GM12878 (cell line): ENCODE results near the gene FAM110C. TPM values are rescaled to one million over a fixed set of nuclear protein-coding genes. Genes with fewer than 3 reads are reported as not detected.

Source experiments
- ATAC-seq: fragments of 200-7000 bp; cut with Tn5 transposase; 3 replicates; pipeline ENCODE4 v1.9.1; 2020; ENCODE audit warnings: mild to moderate bottlenecking, moderate library complexity
- BruUV-seq: library from RNA; stranded (reverse); fragments of 400-500 nt; replicated peaks from 2 replicates; lab custom pipeline; 2021; lab: Mats Ljungman, UMichigan
- CTCF ChIA-PET: fragments of 300-600 bp; sonication (Branson Sonifier 250); formaldehyde crosslinking; extraction: SDS; loops from one replicate; lab custom pipeline; 2021; ENCODE audit warnings: inconsistent platforms; lab: Yijun Ruan, JAX
- POLR2A ChIA-PET: fragments of 350-600 bp; formaldehyde crosslinking; extraction: SDS; loops from one replicate; lab custom pipeline; 2021; ENCODE audit warnings: inconsistent platforms; lab: Charles Lee
- RAD21 ChIA-PET: fragments of 300-600 bp; sonication (Branson Sonifier 250); formaldehyde crosslinking; loops from one replicate; lab custom pipeline; 2023; ENCODE audit warnings: antibody characterized with exemption; ENCODE audit not compliant: unreplicated experiment; lab: Charles Lee
- SMC1A ChIA-PET: fragments of 300-600 bp; sonication (Branson Sonifier 250); formaldehyde crosslinking; loops from one replicate; lab custom pipeline; 2023; ENCODE audit not compliant: unreplicated experiment, uncharacterized antibody; lab: Charles Lee
- DNase-seq: peaks from one replicate; pipeline ENCODE4 v3.0.0-alpha.2; 2011; ENCODE audit warnings: low read depth, low spot score
- FAIRE-seq: peaks from 3 replicates; lab custom pipeline; 2011; peaks lifted over from hg19 to GRCh38; lab: Jason Lieb, UNC
- H2AFZ ChIP-seq: 2 replicates; pipeline ENCODE4 v1.6.0; 2011; ENCODE audit warnings: low read depth, low read length, control low read depth; ENCODE audit not compliant: control insufficient read depth
- H3K27ac ChIP-seq: 2 replicates; pipeline ENCODE4 v1.5.1; 2011; ENCODE audit warnings: control low read depth; ENCODE audit not compliant: control insufficient read depth, insufficient read depth
- H3K27me3 ChIP-seq, 2 experiments: replicated peaks in 1 of 2; 2 replicates each; pipeline versions ENCODE4 v1.6.0 to v1.6.1; 2011; ENCODE audit warnings: low read length in 1 of 2; ENCODE audit not compliant: control insufficient read depth in 2 of 2, insufficient read depth in 2 of 2
- H3K36me3 ChIP-seq, 2 experiments: 2 replicates each; pipeline ENCODE4 v1.5.1; 2011; ENCODE audit warnings: low read length in 1 of 2; ENCODE audit not compliant: control insufficient read depth in 2 of 2, insufficient read depth in 2 of 2
- H3K4me1 ChIP-seq: 2 replicates; pipeline ENCODE4 v1.6.1; 2011; ENCODE audit warnings: mild to moderate bottlenecking, low read length, moderate library complexity, mixed read lengths; ENCODE audit not compliant: control insufficient read depth, insufficient read depth
- H3K4me2 ChIP-seq: 2 replicates; pipeline ENCODE4 v1.6.0; 2011; ENCODE audit warnings: control low read depth; ENCODE audit not compliant: control insufficient read depth, insufficient read depth
- H3K4me3 ChIP-seq: fragments of 200-600 bp; sonication (generic); 2 replicates; pipeline ENCODE4 v1.5.1; 2016
- H3K79me2 ChIP-seq: 2 replicates; pipeline ENCODE4 v1.6.0; 2011; ENCODE audit warnings: low read length; ENCODE audit not compliant: control insufficient read depth, insufficient read depth
- H3K9ac ChIP-seq: 2 replicates; pipeline ENCODE4 v1.8.0; 2011; ENCODE audit warnings: low read length, control low read depth, mixed read lengths; ENCODE audit not compliant: control insufficient read depth, insufficient read depth
- H3K9me3 ChIP-seq: replicated peaks from 3 replicates; pipeline ENCODE4 v1.5.1; 2011; ENCODE audit warnings: mild to moderate bottlenecking, low read length; ENCODE audit not compliant: control insufficient read depth, insufficient read depth
- H4K20me1 ChIP-seq: 2 replicates; pipeline ENCODE4 v1.6.0; 2011; ENCODE audit not compliant: control insufficient read depth, insufficient read depth
- CREM ChIP-seq: IDR thresholded peaks from 2 replicates; pipeline ENCODE4 v1.6.1; 2014; ENCODE audit warnings: antibody characterized with exemption, low read depth
- RCOR1 ChIP-seq: conservative IDR thresholded peaks from 2 replicates; pipeline ENCODE4 v1.6.1; 2012; ENCODE audit warnings: low read depth, low read length, improper control_type of control experiment
- TCF3 ChIP-seq: IDR thresholded peaks from 2 replicates; pipeline ENCODE4 v1.6.1; 2012; ENCODE audit warnings: low read depth, mild to moderate bottlenecking, low read length, borderline replicate concordance; ENCODE audit not compliant: insufficient read depth
- WGBS: methylation state at CpG from one replicate; pipeline ENCODE4 v1.1.6; 2016; ENCODE audit warnings: low lambda C conversion rate; ENCODE audit not compliant: insufficient replicate concordance, insufficient coverage; ENCODE audit errors: missing lambda C conversion rate; 5-methylcytosine and 5-hydroxymethylcytosine counted together
- in situ Hi-C: fragments of 300-500 bp; cut with MboI; formaldehyde crosslinking; loops from 9 replicates; pipeline ENCODE4 v1.14.3; 2018; ENCODE audit warnings: mixed read lengths
- intact Hi-C: fragments of 100-400 bp; cut with micrococcal nuclease; formaldehyde crosslinking; loops from one replicate; pipeline ENCODE4 v1.14.2; 2022; ENCODE audit not compliant: unreplicated experiment
- polyA plus RNA-seq, 11 experiments: library from polyadenylated mRNA; depleted of rRNA in 4 of 11; unstranded in 6 of 11; stranded (reverse) in 5 of 11; fragments of >200 nt; fragmentation: Nextera tagmentation in 4 of 11; fragmentation: Illumina TruSeq in 1 of 11; extraction: Ambion mirVana in 4 of 11; extraction: Trizol in 1 of 11; gene quantifications; 1 replicate in 1 of 11; 2 replicates in 10 of 11; pipeline versions ENCODE4 v1.2.1 to v1.2.3, GENCODE V29; 2011 to 2016; ENCODE audit warnings: inconsistent platforms in 2 of 11, missing spikeins in 2 of 11, low read depth in 1 of 11
- total RNA-seq, 4 experiments: library from RNA; depleted of rRNA in 3 of 4; stranded (reverse); fragments of >200 nt in 3 of 4; fragmentation: Illumina TruSeq in 1 of 4; extraction: Trizol in 1 of 4; gene quantifications; 2 replicates each; pipeline versions ENCODE4 v1.2.1 to v1.2.3, GENCODE V29; 2013 to 2021
- TF ChIP-seq, protein P1 (sequence below): fragments of 450-650 bp; IDR thresholded peaks from 2 replicates; pipeline ENCODE4 v1.6.1; 2017; ENCODE audit warnings: antibody characterized with exemption, mild to moderate bottlenecking, moderate library complexity
- TF ChIP-seq, protein P2 (sequence below): IDR thresholded peaks from 2 replicates; pipeline ENCODE4 v1.6.1; 2011; ENCODE audit warnings: mild to moderate bottlenecking, low read depth, low read length, moderate library complexity; ENCODE audit not compliant: insufficient replicate concordance

The FAM110C gene
- total and polyA plus RNA-seq, 10 of the 15 experiments (the other 5 are each of a cell fraction or from before 2014, with no cell fraction given) = not detected

- no peak overlapping the region for H3K27ac ChIP-seq
- H2AFZ ChIP-seq = no peak overlapping the region
- ATAC-seq (no peak), FAIRE-seq (no peak), DNase-seq (no peak)
- TF ChIP-seq TCF3 = no peak
- no peak for TF ChIP-seq RCOR1
- TF ChIP-seq, protein P1, sequence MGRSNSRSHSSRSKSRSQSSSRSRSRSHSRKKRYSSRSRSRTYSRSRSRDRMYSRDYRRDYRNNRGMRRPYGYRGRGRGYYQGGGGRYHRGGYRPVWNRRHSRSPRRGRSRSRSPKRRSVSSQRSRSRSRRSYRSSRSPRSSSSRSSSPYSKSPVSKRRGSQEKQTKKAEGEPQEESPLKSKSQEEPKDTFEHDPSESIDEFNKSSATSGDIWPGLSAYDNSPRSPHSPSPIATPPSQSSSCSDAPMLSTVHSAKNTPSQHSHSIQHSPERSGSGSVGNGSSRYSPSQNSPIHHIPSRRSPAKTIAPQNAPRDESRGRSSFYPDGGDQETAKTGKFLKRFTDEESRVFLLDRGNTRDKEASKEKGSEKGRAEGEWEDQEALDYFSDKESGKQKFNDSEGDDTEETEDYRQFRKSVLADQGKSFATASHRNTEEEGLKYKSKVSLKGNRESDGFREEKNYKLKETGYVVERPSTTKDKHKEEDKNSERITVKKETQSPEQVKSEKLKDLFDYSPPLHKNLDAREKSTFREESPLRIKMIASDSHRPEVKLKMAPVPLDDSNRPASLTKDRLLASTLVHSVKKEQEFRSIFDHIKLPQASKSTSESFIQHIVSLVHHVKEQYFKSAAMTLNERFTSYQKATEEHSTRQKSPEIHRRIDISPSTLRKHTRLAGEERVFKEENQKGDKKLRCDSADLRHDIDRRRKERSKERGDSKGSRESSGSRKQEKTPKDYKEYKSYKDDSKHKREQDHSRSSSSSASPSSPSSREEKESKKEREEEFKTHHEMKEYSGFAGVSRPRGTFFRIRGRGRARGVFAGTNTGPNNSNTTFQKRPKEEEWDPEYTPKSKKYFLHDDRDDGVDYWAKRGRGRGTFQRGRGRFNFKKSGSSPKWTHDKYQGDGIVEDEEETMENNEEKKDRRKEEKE = no peak
- TF ChIP-seq, protein P2, sequence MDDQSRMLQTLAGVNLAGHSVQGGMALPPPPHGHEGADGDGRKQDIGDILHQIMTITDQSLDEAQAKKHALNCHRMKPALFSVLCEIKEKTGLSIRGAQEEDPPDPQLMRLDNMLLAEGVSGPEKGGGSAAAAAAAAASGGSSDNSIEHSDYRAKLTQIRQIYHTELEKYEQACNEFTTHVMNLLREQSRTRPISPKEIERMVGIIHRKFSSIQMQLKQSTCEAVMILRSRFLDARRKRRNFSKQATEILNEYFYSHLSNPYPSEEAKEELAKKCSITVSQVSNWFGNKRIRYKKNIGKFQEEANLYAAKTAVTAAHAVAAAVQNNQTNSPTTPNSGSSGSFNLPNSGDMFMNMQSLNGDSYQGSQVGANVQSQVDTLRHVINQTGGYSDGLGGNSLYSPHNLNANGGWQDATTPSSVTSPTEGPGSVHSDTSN = no peak
- TF ChIP-seq CREM = no peak
- no peaks in the 10 kb centered on the region for H3K36me3 ChIP-seq
- in situ Hi-C loops (no loop called here), intact Hi-C loops (no loop called here)
- H3K9me3 ChIP-seq = no peaks in the 10 kb centered on the region; the same call in 2 of the 3 replicates
- H3K4me3 ChIP-seq = no peak overlapping the region
- H3K9ac ChIP-seq = no peak overlapping the region
- no TSS peak for BruUV-seq
- ChIA-PET CTCF (no interaction called here), SMC1A (no interaction called here), POLR2A (no interaction called here), RAD21 (no interaction called here)
- H3K4me1 ChIP-seq = no peaks in the 10 kb centered on the region
- WGBS = 41% methylated on average over 3 of the region's 3 CpGs
- no peaks in the 10 kb centered on the region for H4K20me1 ChIP-seq
- H3K79me2 ChIP-seq = no peaks in the 10 kb centered on the region
- peaks cover 0 to 3% of the 10 kb centered on the region in 2 experiments; a peak in 2 of 4 replicates for H3K27me3 ChIP-seq
- no peak overlapping the region for H3K4me2 ChIP-seq
Measured at GRCh38 chr2:47737-48136, 1.4 kb upstream of the FAM110C start.
